SK-N-MC (cell line): Measurements from ENCODE around the gene LRRFIP1.

Experiments
- DNase-seq: peaks from one replicate; pipeline ENCODE4 v3.0.0-alpha.2; 2011; ENCODE audit warnings: low read depth, low spot score
- H3K27ac ChIP-seq: fragments of 200-600 bp; sonication (generic); 2 replicates; pipeline ENCODE4 v1.5.1; 2016; ENCODE audit warnings: mixed run types
- H3K36me3 ChIP-seq: fragments of 200-600 bp; sonication (generic); 2 replicates; pipeline ENCODE4 v1.6.1; 2017; ENCODE audit warnings: antibody characterized with exemption, low read length, mixed read lengths; ENCODE audit not compliant: insufficient read depth
- H3K4me3 ChIP-seq: fragments of 200-600 bp; sonication (generic); 2 replicates; pipeline ENCODE4 v1.5.1; 2016
- H3K9ac ChIP-seq: fragments of 200-600 bp; sonication (generic); 2 replicates; pipeline ENCODE4 v1.8.0; 2017; ENCODE audit warnings: mixed run types, mixed read lengths; ENCODE audit not compliant: insufficient read length
- H3K9me3 ChIP-seq: fragments of 200-600 bp; sonication (generic); 2 replicates; pipeline ENCODE4 v1.6.1; 2017; ENCODE audit warnings: low read depth, mild to moderate bottlenecking, antibody characterized with exemption, low read length, moderate library complexity, mixed read lengths
- EZH2 ChIP-seq: fragments of 200-600 bp; sonication (generic); IDR thresholded peaks from one replicate; pipeline ENCODE4 v1.6.1; 2017; ENCODE audit warnings: antibody characterized with exemption
- FOXP2 ChIP-seq: optimal IDR thresholded peaks from 2 replicates; pipeline ENCODE3; 2011; ENCODE audit warnings: mild to moderate bottlenecking, moderate library complexity; ENCODE audit not compliant: insufficient read depth; ENCODE audit errors: extremely low read length, control extremely low read depth
- POLR2AphosphoS5 ChIP-seq: IDR thresholded peaks from 2 replicates; pipeline ENCODE4 v1.6.1; 2012; ENCODE audit warnings: mild to moderate bottlenecking, low read depth, low read length, borderline replicate concordance

LRRFIP1 gene

GRCh38 chr2:237742191-237742590, 114.8 kb downstream of the LRRFIP1 start:
- no peak for TF ChIP-seq FOXP2
- no peak for TF ChIP-seq EZH2
- no peak overlapping the region for H3K27ac ChIP-seq
- no peaks in the 10 kb centered on the region for H3K36me3 ChIP-seq
- no peaks in the 10 kb centered on the region for H3K9me3 ChIP-seq
- no peak overlapping the region for H3K4me3 ChIP-seq
- no peak for DNase-seq
- H3K9ac ChIP-seq = no peak overlapping the region

DNA sequence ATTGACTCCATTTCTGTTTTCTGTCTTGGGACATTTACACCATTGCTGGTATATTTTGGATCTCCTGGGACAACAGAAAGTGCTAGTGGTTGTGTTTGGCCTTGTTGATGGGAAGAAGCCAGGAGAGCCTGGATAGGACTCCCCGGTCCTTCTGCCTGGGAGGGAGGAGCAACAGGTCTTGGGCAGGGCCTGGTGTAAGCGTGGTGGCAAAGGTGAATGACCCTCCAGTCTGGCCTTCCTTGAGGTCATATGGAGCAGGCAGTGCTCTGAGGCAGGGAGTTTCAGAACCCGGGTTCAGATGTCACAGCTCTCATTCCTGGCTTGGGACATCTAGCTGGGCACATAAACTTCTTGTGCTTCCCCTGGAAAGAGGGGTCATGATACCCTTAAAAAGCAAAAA, 115.2 kb downstream of the LRRFIP1 start:
- no peak overlapping the region for H3K9ac ChIP-seq
- H3K4me3 ChIP-seq = no peak overlapping the region
- no peak for DNase-seq
- no peaks in the 10 kb centered on the region for H3K36me3 ChIP-seq
- TF ChIP-seq EZH2 (no peak), FOXP2 (no peak), POLR2AphosphoS5 (no peak)
- H3K27ac ChIP-seq = no peak overlapping the region
- no peaks in the 10 kb centered on the region for H3K9me3 ChIP-seq

DNA sequence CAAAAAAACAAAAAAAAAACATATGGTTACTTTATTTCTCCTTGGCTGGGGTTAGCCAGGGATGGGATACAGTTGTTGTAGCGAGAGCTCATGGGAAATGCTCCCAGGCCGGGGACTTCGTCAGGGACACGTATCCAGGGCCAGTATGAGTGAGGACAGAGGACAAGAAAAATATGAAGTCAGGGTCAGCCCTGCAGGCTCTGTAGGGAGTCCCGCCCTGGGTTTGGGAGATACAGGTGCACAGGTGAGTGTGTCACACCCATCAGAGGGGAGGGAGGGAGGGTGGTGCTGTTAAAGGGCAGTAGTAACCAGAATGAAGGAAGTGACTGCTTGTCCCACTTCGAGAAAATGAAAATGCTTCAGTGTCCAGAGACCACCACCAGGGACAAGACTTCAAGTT, 115.6 kb downstream of the LRRFIP1 start:
- Histone ChIP-seq H3K36me3 (no peaks in the 10 kb centered on the region), H3K9me3 (no peaks in the 10 kb centered on the region), H3K27ac (no peak overlapping the region), H3K9ac (no peak overlapping the region), H3K4me3 (no peak overlapping the region)
- DNase-seq = no peak
- TF ChIP-seq FOXP2 = no peak
- TF ChIP-seq EZH2 = no peak
- TF ChIP-seq POLR2AphosphoS5 = no peak

GRCh38 chr2:237743561-237744269, 116.3 kb downstream of the LRRFIP1 start:
- no peak for DNase-seq
- Histone ChIP-seq H3K9me3 (no peaks in the 10 kb centered on the region), H3K4me3 (no peak overlapping the region), H3K9ac (no peak overlapping the region), H3K27ac (no peak overlapping the region), H3K36me3 (no peaks in the 10 kb centered on the region)
- TF ChIP-seq FOXP2 = no peak
- no peak for TF ChIP-seq EZH2
- no peak for TF ChIP-seq POLR2AphosphoS5

- Histone ChIP-seq H3K9ac (no peak overlapping the region), H3K4me3 (no peak overlapping the region), H3K27ac (no peak overlapping the region), H3K36me3 (no peaks in the 10 kb centered on the region; the same call in 1 of the 2 replicates), H3K9me3 (no peaks in the 10 kb centered on the region)
- no peak for DNase-seq
- TF ChIP-seq FOXP2 = no peak
- TF ChIP-seq EZH2 = no peak
- TF ChIP-seq POLR2AphosphoS5 = no peak
These were observed 116.9 kb downstream of the LRRFIP1 start for GRCh38 chr2:237744270-237744612.

DNA sequence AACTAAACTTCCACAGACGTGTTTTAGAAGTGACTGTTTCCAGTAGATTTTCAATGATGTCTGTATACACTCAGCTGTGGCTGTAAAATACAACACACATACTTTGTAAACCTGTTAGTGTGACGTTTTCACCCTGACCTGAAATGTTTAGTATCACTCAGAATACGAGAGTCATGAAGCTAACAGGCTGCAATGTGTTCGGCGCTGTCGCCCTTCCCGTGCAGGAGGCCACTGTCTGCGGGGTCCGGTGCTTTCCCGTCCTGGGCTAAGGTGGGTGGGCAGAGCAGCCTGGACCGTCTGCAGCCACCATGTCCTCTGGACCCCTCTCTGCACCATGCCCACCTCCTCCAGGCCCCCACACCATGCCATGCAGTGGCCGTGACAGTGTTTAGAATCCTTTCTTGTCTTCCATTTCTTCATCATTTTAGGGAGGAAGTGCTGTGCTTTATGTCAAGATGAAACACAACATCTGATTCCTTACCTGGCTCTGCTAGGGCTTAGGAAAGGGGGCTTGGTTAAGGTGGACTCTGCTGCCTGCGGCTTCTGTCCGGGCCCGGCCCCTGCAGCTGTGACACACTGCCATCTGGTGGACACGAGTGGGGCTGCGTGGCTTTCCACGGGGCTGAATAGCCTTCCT, 117.3 kb downstream of the LRRFIP1 start:
- Histone ChIP-seq H3K27ac (no peak overlapping the region), H3K9me3 (no peaks in the 10 kb centered on the region), H3K4me3 (no peak overlapping the region), H3K9ac (no peak overlapping the region), H3K36me3 (no peaks in the 10 kb centered on the region; the same call in 1 of the 2 replicates)
- TF ChIP-seq EZH2 (no peak), FOXP2 (no peak), POLR2AphosphoS5 (no peak)
- DNase-seq = peak; percentile 26

DNA sequence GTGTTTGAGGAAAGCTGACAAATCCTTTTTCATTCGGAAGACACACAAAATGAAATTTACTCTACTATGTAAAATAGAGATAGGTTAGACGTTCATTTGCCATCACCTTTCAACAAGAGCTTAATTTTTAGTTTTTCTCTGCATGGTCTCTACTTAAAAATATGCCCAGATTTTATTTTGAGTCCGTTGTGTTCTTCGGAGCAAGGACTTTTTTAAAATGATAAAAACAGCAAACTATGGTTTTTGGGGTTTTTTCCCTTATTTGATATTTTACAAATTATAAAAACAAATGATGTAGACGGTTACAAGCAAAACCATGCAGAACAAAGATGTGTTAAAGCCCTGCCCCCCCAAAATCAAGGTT, 117.8 kb downstream of the LRRFIP1 start:
- no peak overlapping the region for H3K9ac ChIP-seq
- no peaks in the 10 kb centered on the region for H3K9me3 ChIP-seq
- TF ChIP-seq FOXP2 = no peak
- TF ChIP-seq POLR2AphosphoS5 = no peak
- no peak for TF ChIP-seq EZH2
- H3K27ac ChIP-seq = no peak overlapping the region
- H3K4me3 ChIP-seq = no peak overlapping the region
- H3K36me3 ChIP-seq = no peaks in the 10 kb centered on the region; the same call in 1 of the 2 replicates
- no peak for DNase-seq

- no peak for TF ChIP-seq POLR2AphosphoS5
- no peak for TF ChIP-seq EZH2
- no peak for TF ChIP-seq FOXP2
- Histone ChIP-seq H3K9me3 (no peaks in the 10 kb centered on the region), H3K36me3 (peaks cover 6% of the 10 kb centered on the region; the same call in 1 of the 2 replicates), H3K27ac (no peak overlapping the region), H3K4me3 (no peak overlapping the region), H3K9ac (no peak overlapping the region)
- no peak for DNase-seq
These were observed 119.1 kb downstream of the LRRFIP1 start for GRCh38 chr2:237746302-237747080.

- H3K9ac ChIP-seq = no peak overlapping the region
- H3K9me3 ChIP-seq = no peaks in the 10 kb centered on the region
- H3K36me3 ChIP-seq = peaks cover 8% of the 10 kb centered on the region; the same call in 1 of the 2 replicates
- H3K27ac ChIP-seq = no peak overlapping the region
- no peak overlapping the region for H3K4me3 ChIP-seq
- no peak for DNase-seq
- TF ChIP-seq POLR2AphosphoS5 = no peak
- TF ChIP-seq FOXP2 = no peak
- TF ChIP-seq EZH2 = no peak
These were observed 119.8 kb downstream of the LRRFIP1 start for GRCh38 chr2:237747189-237747588.
